Peyer's patch (tissue), 4 donors: ENCODE data around the gene RHOD. TPM values are rescaled to one million over a fixed set of nuclear protein-coding genes. Genes with fewer than 3 reads are reported as not detected.

Source experiments
- DNase-seq, 3 donors: peaks; one replicate each; pipeline ENCODE4 v3.0.0-alpha.2; 2017 to 2019
- H3K27ac ChIP-seq, 4 donors: fragments of 200-600 bp; sonication (generic); one replicate each; pipeline ENCODE4 v1.5.1; 2016 to 2019
- H3K27me3 ChIP-seq, 2 donors: fragments of 200-600 bp; sonication (generic); one replicate each; pipeline ENCODE4 v1.5.1; 2019
- H3K36me3 ChIP-seq, 3 donors: fragments of 200-600 bp; sonication (generic); one replicate each; pipeline ENCODE4 v1.5.1; 2016 to 2019
- H3K4me1 ChIP-seq, 4 donors: fragments of 200-600 bp; sonication (generic); one replicate each; pipeline ENCODE4 v1.5.1; 2016 to 2019
- H3K4me3 ChIP-seq, 4 donors: fragments of 200-600 bp; sonication (generic); 1 replicate in 3 of 4; 2 replicates in 1 of 4; pipeline ENCODE4 v1.5.1; 2016 to 2019; ENCODE audit warnings: mild to moderate bottlenecking in 1 of 4
- H3K9me3 ChIP-seq, 4 donors: fragments of 200-600 bp; sonication (generic); one replicate each; pipeline ENCODE4 v1.5.1; 2016 to 2019; ENCODE audit warnings: mild to moderate bottlenecking in 1 of 4
- CTCF ChIP-seq, 6 experiments: fragments of 450-650 bp in 4 of 6; fragments of 200-600 bp in 2 of 6; sonication (generic) in 1 of 6; IDR thresholded peaks; one replicate each; pipeline ENCODE4 v1.5.1; 2017 to 2019; ENCODE audit warnings: antibody characterized with exemption in 6 of 6, mild to moderate bottlenecking in 3 of 6, moderate library complexity in 1 of 6
- POLR2A ChIP-seq, 2 donors: fragments of 450-650 bp; IDR thresholded peaks; one replicate each; pipeline ENCODE4 v1.5.1; 2017; ENCODE audit warnings: antibody characterized with exemption in 2 of 2, mild to moderate bottlenecking in 2 of 2, moderate library complexity in 2 of 2
- total RNA-seq, 4 donors: library from RNA; depleted of rRNA; stranded (reverse); fragments of >200 nt; gene quantifications; one replicate each; pipeline ENCODE4 v1.1.0, GENCODE V29; 2016

Gene RHOD
- total RNA-seq, 4 donors from 2014 or later, result 9.9 to 26.3 (median 21.2) TPM

GRCh38 chr11:67051945-67052488 lies 4.6 kb upstream of the RHOD start:
- H3K4me1 ChIP-seq, result peaks cover 7 to 22% (median 10%) of the 10 kb centered on the region in 4 donors
- H3K4me3 ChIP-seq, result no peak overlapping the region
- no peaks in the 10 kb centered on the region for H3K27me3 ChIP-seq
- no peak overlapping the region for H3K27ac ChIP-seq
- no peak for DNase-seq
- no peak for TF ChIP-seq CTCF (IDR thresholded peaks at IDR 0.05)
- H3K9me3 ChIP-seq, result no peaks in the 10 kb centered on the region
- H3K36me3 ChIP-seq, result no peaks in the 10 kb centered on the region

GRCh38 chr11:67052891-67053290 lies 3.8 kb upstream of the RHOD start:
- DNase-seq, result no peak
- H3K36me3 ChIP-seq, result no peaks in the 10 kb centered on the region
- no peak overlapping the region for H3K4me3 ChIP-seq
- no peaks in the 10 kb centered on the region for H3K27me3 ChIP-seq
- no peak for TF ChIP-seq POLR2A (IDR thresholded peaks at IDR 0.05)
- H3K27ac ChIP-seq, result no peak overlapping the region
- H3K4me1 ChIP-seq, result peaks cover 7 to 22% (median 10%) of the 10 kb centered on the region in 4 donors
- H3K9me3 ChIP-seq, result no peaks in the 10 kb centered on the region

- H3K27me3 ChIP-seq, result no peaks in the 10 kb centered on the region
- peak overlapping the region in 1 of 4 donors; percentile 35 for H3K27ac ChIP-seq
- no peaks in the 10 kb centered on the region for H3K36me3 ChIP-seq
- H3K9me3 ChIP-seq, result no peaks in the 10 kb centered on the region
- peaks cover 7 to 22% (median 10%) of the 10 kb centered on the region in 4 donors for H3K4me1 ChIP-seq
- TF ChIP-seq POLR2A (IDR thresholded peaks at IDR 0.05), result no peak
- peak in 5 of 6 experiments; percentile 24 to 77 (median 68) for TF ChIP-seq CTCF (IDR thresholded peaks at IDR 0.05)
- DNase-seq, result peak; percentile 24 to 78 (median 75)
- H3K4me3 ChIP-seq, result no peak overlapping the region
Measured at GRCh38 chr11:67053896-67054329, 2.7 kb upstream of the RHOD start.

- no peak for DNase-seq
Measured at GRCh38 chr11:67054346-67054835, 2.3 kb upstream of the RHOD start.

GRCh38 chr11:67054836-67055523 lies 1.7 kb upstream of the RHOD start:
- H3K27me3 ChIP-seq, result no peaks in the 10 kb centered on the region
- peak in 2 of 3 donors; percentile 92 to 95 for DNase-seq
- no peaks in the 10 kb centered on the region for H3K9me3 ChIP-seq
- TF ChIP-seq POLR2A (IDR thresholded peaks at IDR 0.05) (peak; percentile 47 to 78), CTCF (IDR thresholded peaks at IDR 0.05) (no peak)
- peaks cover 7 to 22% (median 10%) of the 10 kb centered on the region in 4 donors for H3K4me1 ChIP-seq
- peak overlapping the region in 1 of 4 donors; percentile 57 for H3K4me3 ChIP-seq
- H3K36me3 ChIP-seq, result no peaks in the 10 kb centered on the region
- H3K27ac ChIP-seq, result peak overlapping the region in 3 of 4 donors; percentile 36 to 85 (median 77)

More at GRCh38 chr11:67054346-67054835, 2.3 kb upstream of the RHOD start:
- H3K4me1 ChIP-seq, result peaks cover 7 to 22% (median 10%) of the 10 kb centered on the region in 4 donors
- no peaks in the 10 kb centered on the region for H3K27me3 ChIP-seq
- no peaks in the 10 kb centered on the region for H3K36me3 ChIP-seq
- H3K27ac ChIP-seq, result peak overlapping the region in 2 of 4 donors; percentile 35 to 53
- TF ChIP-seq POLR2A (IDR thresholded peaks at IDR 0.05) (no peak), CTCF (IDR thresholded peaks at IDR 0.05) (no peak)
- H3K9me3 ChIP-seq, result no peaks in the 10 kb centered on the region
- H3K4me3 ChIP-seq, result no peak overlapping the region

GRCh38 chr11:67055812-67056211 lies 835 bp upstream of the RHOD start:
- Histone ChIP-seq H3K36me3 (no peaks in the 10 kb centered on the region), H3K27me3 (no peaks in the 10 kb centered on the region), H3K4me1 (peaks cover 7 to 22% (median 10%) of the 10 kb centered on the region in 4 donors), H3K4me3 (peak overlapping the region in 3 of 4 donors; percentile 45 to 73 (median 57)), H3K9me3 (no peaks in the 10 kb centered on the region), H3K27ac (peak overlapping the region in 3 of 4 donors; percentile 36 to 85 (median 77))
- peak in 1 of 3 donors; percentile 75 for DNase-seq
- no peak for TF ChIP-seq POLR2A (IDR thresholded peaks at IDR 0.05)
- no peak for TF ChIP-seq CTCF (IDR thresholded peaks at IDR 0.05)
